ENCODE measurements around the gene DENND4A. TPM values are rescaled to one million over a fixed set of nuclear protein-coding genes. Genes with fewer than 3 reads are reported as not detected.

DENND4A gene
- total RNA-seq, 1 experiment from 2014 or later = 13.2 TPM

DNA sequence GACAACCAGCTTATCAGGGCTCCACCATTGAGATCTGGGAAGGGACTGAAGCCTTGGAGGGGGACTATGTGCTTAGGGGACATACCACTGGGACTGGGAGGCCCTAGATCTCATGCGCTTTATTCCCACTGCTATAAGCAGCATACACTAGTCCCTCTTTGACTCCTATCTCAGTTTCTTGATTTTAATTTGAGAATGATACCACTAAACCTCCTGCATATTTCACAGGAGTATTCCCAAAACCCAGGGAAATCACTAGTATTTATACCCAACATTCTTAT is 141.1 kb downstream of the DENND4A start:
- no peaks in the 10 kb centered on the region for H3K36me3 ChIP-seq (ENCODE audit: insufficient read depth, low read length, poor library complexity, severe bottlenecking)
- no peaks in the 10 kb centered on the region for H3K27me3 ChIP-seq (replicated peaks; ENCODE audit: insufficient read depth, low read depth, low read length, poor library complexity)
- H3K27ac ChIP-seq (ENCODE audit: low read depth, low read length, poor library complexity, severe bottlenecking) = no peak overlapping the region
- H3K4me3 ChIP-seq (ENCODE audit: low read depth, low read length, poor library complexity, severe bottlenecking) = no peak overlapping the region
- TF ChIP-seq, protein P1, sequence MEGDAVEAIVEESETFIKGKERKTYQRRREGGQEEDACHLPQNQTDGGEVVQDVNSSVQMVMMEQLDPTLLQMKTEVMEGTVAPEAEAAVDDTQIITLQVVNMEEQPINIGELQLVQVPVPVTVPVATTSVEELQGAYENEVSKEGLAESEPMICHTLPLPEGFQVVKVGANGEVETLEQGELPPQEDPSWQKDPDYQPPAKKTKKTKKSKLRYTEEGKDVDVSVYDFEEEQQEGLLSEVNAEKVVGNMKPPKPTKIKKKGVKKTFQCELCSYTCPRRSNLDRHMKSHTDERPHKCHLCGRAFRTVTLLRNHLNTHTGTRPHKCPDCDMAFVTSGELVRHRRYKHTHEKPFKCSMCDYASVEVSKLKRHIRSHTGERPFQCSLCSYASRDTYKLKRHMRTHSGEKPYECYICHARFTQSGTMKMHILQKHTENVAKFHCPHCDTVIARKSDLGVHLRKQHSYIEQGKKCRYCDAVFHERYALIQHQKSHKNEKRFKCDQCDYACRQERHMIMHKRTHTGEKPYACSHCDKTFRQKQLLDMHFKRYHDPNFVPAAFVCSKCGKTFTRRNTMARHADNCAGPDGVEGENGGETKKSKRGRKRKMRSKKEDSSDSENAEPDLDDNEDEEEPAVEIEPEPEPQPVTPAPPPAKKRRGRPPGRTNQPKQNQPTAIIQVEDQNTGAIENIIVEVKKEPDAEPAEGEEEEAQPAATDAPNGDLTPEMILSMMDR (conservative IDR thresholded peaks at IDR 0.05; ENCODE audit: low read depth, low read length) = no peak
- TF ChIP-seq EZH2 (IDR thresholded peaks at IDR 0.05; ENCODE audit: borderline replicate concordance, low read depth, low read length, poor library complexity, severe bottlenecking) = no peak
- H3K4me1 ChIP-seq (ENCODE audit: insufficient read depth, low read length, poor library complexity, severe bottlenecking) = no peaks in the 10 kb centered on the region
- POLR2A ChIA-PET (ENCODE audit: low non-redundant PET) = no interaction called here
- intact Hi-C loops (cut with micrococcal nuclease; ENCODE audit: unreplicated experiment) = no loop called here
- no peak for DNase-seq (ENCODE audit: low spot score)
- no TSS peak for BruUV-seq (replicated peaks)
- CTCF ChIA-PET = no interaction called here
- H3K9me3 ChIP-seq (ENCODE audit: low read depth, low read length, poor library complexity, severe bottlenecking) = no peaks in the 10 kb centered on the region

DNA sequence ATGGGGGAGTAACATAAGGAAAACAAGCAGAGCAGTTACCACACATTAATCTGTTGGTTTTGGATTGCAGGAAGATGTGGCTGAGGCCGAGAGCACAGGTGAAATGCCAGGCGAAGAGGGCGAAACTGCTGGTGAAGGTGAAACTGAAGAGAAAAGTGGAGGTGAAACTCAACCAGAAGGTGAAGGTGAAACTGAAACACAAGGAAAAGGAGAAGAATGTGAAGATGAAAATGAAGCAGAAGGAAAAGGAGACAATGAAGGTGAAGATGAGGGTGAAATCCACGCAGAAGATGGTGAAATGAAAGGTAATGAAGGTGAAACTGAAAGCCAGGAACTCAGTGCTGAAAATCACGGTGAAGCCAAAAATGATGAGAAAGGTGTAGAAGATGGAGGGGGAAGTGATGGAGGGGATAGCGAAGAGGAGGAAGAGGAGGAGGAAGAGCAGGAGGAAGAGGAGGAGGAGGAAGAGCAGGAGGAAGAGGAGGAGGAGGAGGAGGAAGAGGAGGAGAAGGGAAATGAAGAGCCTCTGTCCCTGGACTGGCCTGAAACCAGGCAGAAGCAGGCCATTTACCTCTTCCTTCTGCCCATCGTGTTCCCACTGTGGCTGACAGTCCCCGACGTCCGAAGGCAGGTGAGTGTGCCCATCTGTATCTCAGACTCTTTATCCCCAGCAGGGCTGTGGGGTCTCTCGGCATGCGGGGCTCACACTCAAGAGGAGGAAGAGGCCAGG is 141.6 kb downstream of the DENND4A start:
- BruUV-seq (replicated peaks) = no TSS peak
- no peaks in the 10 kb centered on the region for H3K27me3 ChIP-seq (replicated peaks; ENCODE audit: insufficient read depth, low read depth, low read length, poor library complexity)
- no peaks in the 10 kb centered on the region for H3K36me3 ChIP-seq (ENCODE audit: insufficient read depth, low read length, poor library complexity, severe bottlenecking)
- no peak for DNase-seq (ENCODE audit: low spot score)
- ChIA-PET CTCF (no interaction called here), POLR2A (ENCODE audit: low non-redundant PET) (no interaction called here)
- H3K27ac ChIP-seq (ENCODE audit: low read depth, low read length, poor library complexity, severe bottlenecking) = no peak overlapping the region
- H3K4me1 ChIP-seq (ENCODE audit: insufficient read depth, low read length, poor library complexity, severe bottlenecking) = no peaks in the 10 kb centered on the region
- no peak overlapping the region for H3K4me3 ChIP-seq (ENCODE audit: low read depth, low read length, poor library complexity, severe bottlenecking)
- intact Hi-C loops (cut with micrococcal nuclease; ENCODE audit: unreplicated experiment) = no loop called here
- TF ChIP-seq EZH2 (IDR thresholded peaks at IDR 0.05; ENCODE audit: borderline replicate concordance, low read depth, low read length, poor library complexity, severe bottlenecking) = no peak
- TF ChIP-seq, protein P1 (conservative IDR thresholded peaks at IDR 0.05; ENCODE audit: low read depth, low read length) = no peak
- H3K9me3 ChIP-seq (ENCODE audit: low read depth, low read length, poor library complexity, severe bottlenecking) = no peaks in the 10 kb centered on the region

DNA sequence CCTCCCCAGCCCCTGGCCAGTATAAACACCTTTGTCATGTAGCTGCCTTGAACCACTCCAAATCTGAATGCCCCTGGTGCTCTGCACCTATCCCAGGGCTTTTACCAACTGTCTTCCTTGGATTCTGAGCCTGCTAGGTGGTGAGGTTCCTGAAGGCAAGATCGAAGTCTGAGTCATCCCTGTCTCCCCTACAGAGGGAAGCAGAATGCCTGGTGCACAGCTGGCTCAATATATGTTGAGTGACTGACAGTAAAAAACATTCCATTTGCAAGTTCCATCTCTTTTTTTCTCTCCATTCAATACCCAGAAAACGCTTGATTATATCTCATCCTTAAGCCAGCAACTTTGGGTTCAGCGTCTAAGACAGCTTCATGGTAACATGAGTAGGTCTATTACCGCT is 145.6 kb downstream of the DENND4A start:
- CTCF ChIA-PET = interaction anchor here (0.6 kb wide), 1 partner anchor 245 kb away, joined by 13 read pairs; no protein-coding TSS in a partner anchor
- no peaks in the 10 kb centered on the region for H3K36me3 ChIP-seq (ENCODE audit: insufficient read depth, low read length, poor library complexity, severe bottlenecking)
- DNase-seq (ENCODE audit: low spot score) = no peak
- no peaks in the 10 kb centered on the region for H3K4me1 ChIP-seq (ENCODE audit: insufficient read depth, low read length, poor library complexity, severe bottlenecking)
- H3K27me3 ChIP-seq (replicated peaks; ENCODE audit: insufficient read depth, low read depth, low read length, poor library complexity) = no peaks in the 10 kb centered on the region
- TF ChIP-seq, protein P1 (conservative IDR thresholded peaks at IDR 0.05; ENCODE audit: low read depth, low read length) = no peak
- TF ChIP-seq EZH2 (IDR thresholded peaks at IDR 0.05; ENCODE audit: borderline replicate concordance, low read depth, low read length, poor library complexity, severe bottlenecking) = no peak
- no TSS peak for BruUV-seq (replicated peaks)
- POLR2A ChIA-PET (ENCODE audit: low non-redundant PET) = no interaction called here
- intact Hi-C loops (cut with micrococcal nuclease; ENCODE audit: unreplicated experiment) = loop anchor here (10.0 kb wide), 1 partner anchor 188 kb away; no protein-coding TSS in a partner anchor
- no peak overlapping the region for H3K27ac ChIP-seq (ENCODE audit: low read depth, low read length, poor library complexity, severe bottlenecking)
- H3K9me3 ChIP-seq (ENCODE audit: low read depth, low read length, poor library complexity, severe bottlenecking) = no peaks in the 10 kb centered on the region
- H3K4me3 ChIP-seq (ENCODE audit: low read depth, low read length, poor library complexity, severe bottlenecking) = no peak overlapping the region

All from A673 (cell line).